ENCODE data around the gene TRAF2.

TRAF2 gene

GRCh38 chr9:136860933-136861873, 25.1 kb upstream of the TRAF2 start:
- no peaks in the 10 kb centered on the region for H3K9me3 ChIP-seq (ENCODE audit: low read length)
- no peaks in the 10 kb centered on the region for H3K27me3 ChIP-seq (ENCODE audit: insufficient read depth, low read length)
- peaks cover 8% of the 10 kb centered on the region for H3K4me1 ChIP-seq (ENCODE audit: insufficient read depth, low read length, severe bottlenecking)
- H3K9me2 ChIP-seq (ENCODE audit: low read depth, low read length) = no peaks in the 10 kb centered on the region
- H4K20me1 ChIP-seq (ENCODE audit: insufficient read depth, low read length) = no peaks in the 10 kb centered on the region
- TF ChIP-seq CTCF (IDR thresholded peaks at IDR 0.05; ENCODE audit: low read length) (no peak), EZH2 (IDR thresholded peaks at IDR 0.05; ENCODE audit: borderline replicate concordance, low read length) (no peak)
- no peak overlapping the region for H3K9ac ChIP-seq (ENCODE audit: low read length)
- no peak overlapping the region for H3K27ac ChIP-seq (ENCODE audit: low read depth, low read length, poor library complexity, severe bottlenecking)
- H3K36me3 ChIP-seq (ENCODE audit: insufficient read depth, low read length) = peaks cover 40% of the 10 kb centered on the region
- no peaks in the 10 kb centered on the region for H3F3A ChIP-seq (ENCODE audit: insufficient read depth, low read length)
- no peak overlapping the region for H2AFZ ChIP-seq (ENCODE audit: low read length)
- H3K4me2 ChIP-seq (ENCODE audit: low read length) = no peak overlapping the region
- no peaks in the 10 kb centered on the region for H3K79me2 ChIP-seq (ENCODE audit: insufficient read depth, low read length)
- no peak overlapping the region for H3K4me3 ChIP-seq (ENCODE audit: low read depth, low read length, poor library complexity, severe bottlenecking)

DNA sequence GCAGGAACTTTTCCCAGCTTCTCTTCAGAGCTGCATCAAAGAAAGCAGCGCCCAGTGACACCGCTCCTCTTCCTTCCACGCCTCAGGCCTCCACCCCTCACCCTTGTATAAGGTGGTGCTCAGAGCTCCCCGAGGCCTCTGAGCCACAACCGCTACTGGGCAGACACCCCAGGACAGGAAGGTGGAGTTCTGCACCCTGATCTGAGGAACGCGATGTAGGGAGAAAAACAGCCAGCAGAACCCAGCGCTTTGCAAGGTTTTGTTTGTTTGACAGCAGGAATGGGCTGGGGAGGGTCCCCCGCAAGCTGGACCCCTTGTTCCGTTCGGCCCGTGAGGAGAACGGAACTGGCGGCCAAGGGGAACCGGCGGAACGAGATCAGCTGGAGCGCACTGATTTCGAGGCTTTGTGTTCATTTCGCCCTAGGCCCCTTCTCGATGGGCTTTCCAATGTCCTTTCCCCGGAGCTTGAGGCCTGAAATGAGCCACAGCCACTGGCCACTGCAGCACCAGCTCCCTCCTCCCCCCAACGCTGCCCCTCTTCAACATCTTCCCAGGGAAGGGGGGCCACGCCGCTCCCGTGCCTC, 24.4 kb upstream of the TRAF2 start:
- no peaks in the 10 kb centered on the region for H3K9me3 ChIP-seq (ENCODE audit: low read length)
- no peaks in the 10 kb centered on the region for H4K20me1 ChIP-seq (ENCODE audit: insufficient read depth, low read length)
- H3K27ac ChIP-seq (ENCODE audit: low read depth, low read length, poor library complexity, severe bottlenecking) = no peak overlapping the region
- no peaks in the 10 kb centered on the region for H3K79me2 ChIP-seq (ENCODE audit: insufficient read depth, low read length)
- no peaks in the 10 kb centered on the region for H3K27me3 ChIP-seq (ENCODE audit: insufficient read depth, low read length)
- H3K36me3 ChIP-seq (ENCODE audit: insufficient read depth, low read length) = peaks cover 40% of the 10 kb centered on the region
- no peak overlapping the region for H2AFZ ChIP-seq (ENCODE audit: low read length)
- H3K4me1 ChIP-seq (ENCODE audit: insufficient read depth, low read length, severe bottlenecking) = peaks cover 13% of the 10 kb centered on the region
- H3K9ac ChIP-seq (ENCODE audit: low read length) = no peak overlapping the region
- no peak overlapping the region for H3K4me3 ChIP-seq (ENCODE audit: low read depth, low read length, poor library complexity, severe bottlenecking)
- no peaks in the 10 kb centered on the region for H3K9me2 ChIP-seq (ENCODE audit: low read depth, low read length)
- no peaks in the 10 kb centered on the region for H3F3A ChIP-seq (ENCODE audit: insufficient read depth, low read length)
- TF ChIP-seq EZH2 (IDR thresholded peaks at IDR 0.05; ENCODE audit: borderline replicate concordance, low read length) (no peak), CTCF (IDR thresholded peaks at IDR 0.05; ENCODE audit: low read length) (no peak)
- no peak overlapping the region for H3K4me2 ChIP-seq (ENCODE audit: low read length)

DNA sequence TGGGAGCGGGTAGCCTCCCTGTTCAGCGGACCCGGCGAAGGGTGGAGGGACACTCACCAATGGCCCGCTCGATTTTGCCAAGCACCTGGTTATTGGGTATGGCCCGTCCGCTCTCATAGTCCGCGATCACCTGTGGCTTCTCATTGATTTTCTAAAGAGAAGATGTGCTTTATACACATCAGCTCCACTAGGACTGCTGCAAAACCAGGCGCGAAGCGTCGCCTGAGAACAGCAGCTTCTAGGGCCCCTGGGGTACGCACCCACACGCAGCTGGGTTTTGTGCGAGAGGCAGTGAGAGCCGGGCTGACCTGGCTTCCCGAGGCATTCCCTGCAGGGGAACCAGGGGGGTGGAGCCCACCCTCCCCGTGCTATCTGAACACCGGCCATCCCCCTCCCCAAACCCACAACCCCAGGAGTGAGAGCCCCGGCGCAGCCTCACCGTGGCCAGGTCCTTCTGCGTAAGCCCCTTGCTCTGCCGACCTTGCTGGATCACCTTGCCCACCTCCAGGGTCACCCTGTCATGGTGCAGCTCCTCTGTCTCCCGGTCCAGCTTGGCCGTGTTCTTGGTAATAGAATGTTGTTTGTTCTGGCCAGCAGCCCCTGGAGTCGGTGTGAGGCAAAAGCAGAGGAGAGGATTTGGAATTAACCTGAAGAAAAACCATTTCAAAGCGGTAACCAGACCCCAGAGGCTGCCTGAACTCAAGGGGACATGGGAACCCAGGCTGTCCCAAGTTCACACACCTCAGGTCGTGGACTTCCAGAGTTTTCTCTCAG, 23.3 kb upstream of the TRAF2 start:
- Histone ChIP-seq H3K4me3 (ENCODE audit: low read depth, low read length, poor library complexity, severe bottlenecking) (no peak overlapping the region), H3K27me3 (ENCODE audit: insufficient read depth, low read length) (no peaks in the 10 kb centered on the region), H3K9me2 (ENCODE audit: low read depth, low read length) (no peaks in the 10 kb centered on the region), H3F3A (ENCODE audit: insufficient read depth, low read length) (no peaks in the 10 kb centered on the region), H3K4me2 (ENCODE audit: low read length) (no peak overlapping the region), H3K9ac (ENCODE audit: low read length) (no peak overlapping the region), H3K4me1 (ENCODE audit: insufficient read depth, low read length, severe bottlenecking) (peaks cover 15% of the 10 kb centered on the region), H3K79me2 (ENCODE audit: insufficient read depth, low read length) (no peaks in the 10 kb centered on the region), H2AFZ (ENCODE audit: low read length) (no peak overlapping the region), H4K20me1 (ENCODE audit: insufficient read depth, low read length) (no peaks in the 10 kb centered on the region), H3K27ac (ENCODE audit: low read depth, low read length, poor library complexity, severe bottlenecking) (no peak overlapping the region), H3K36me3 (ENCODE audit: insufficient read depth, low read length) (peaks cover 40% of the 10 kb centered on the region), H3K9me3 (ENCODE audit: low read length) (no peaks in the 10 kb centered on the region)
- TF ChIP-seq EZH2 (IDR thresholded peaks at IDR 0.05; ENCODE audit: borderline replicate concordance, low read length) (no peak), CTCF (IDR thresholded peaks at IDR 0.05; ENCODE audit: low read length) (no peak)
